HEK293 (cell line): Measurements from ENCODE around the gene KIAA0513.

Source experiments
- BCL11B ChIP-seq: fragments of 450-650 bp; formaldehyde crosslinking; IDR thresholded peaks from 2 replicates; pipeline ENCODE4 v1.5.1; 2016; ENCODE audit warnings: low read depth, missing biosample characterization, missing genetic modification characterization
- FEZF1 ChIP-seq: fragments of 450-650 bp; formaldehyde crosslinking; IDR thresholded peaks from 2 replicates; pipeline ENCODE4 v1.5.1; 2016; ENCODE audit warnings: missing biosample characterization, missing genetic modification characterization
- KLF10 ChIP-seq: fragments of 450-650 bp; IDR thresholded peaks from 2 replicates; pipeline ENCODE4 v1.5.1; 2018; ENCODE audit warnings: missing biosample characterization, mild to moderate bottlenecking, missing genetic modification characterization
- KLF16 ChIP-seq: fragments of 450-650 bp; formaldehyde crosslinking; IDR thresholded peaks from 2 replicates; pipeline ENCODE4 v1.5.1; 2017; ENCODE audit warnings: missing biosample characterization, missing genetic modification characterization
- KLF8 ChIP-seq: fragments of 450-650 bp; formaldehyde crosslinking; IDR thresholded peaks from 2 replicates; pipeline ENCODE4 v1.5.1; 2016; ENCODE audit warnings: missing biosample characterization, missing genetic modification characterization
- KLF9 ChIP-seq: fragments of 450-650 bp; formaldehyde crosslinking; IDR thresholded peaks from 2 replicates; pipeline ENCODE4 v1.5.1; 2016; ENCODE audit warnings: missing biosample characterization, missing genetic modification characterization, low read depth
- SCRT1 ChIP-seq: fragments of 450-650 bp; formaldehyde crosslinking; IDR thresholded peaks from 2 replicates; pipeline ENCODE4 v1.5.1; 2016; ENCODE audit warnings: missing biosample characterization, missing genetic modification characterization, borderline replicate concordance
- SCRT2 ChIP-seq: fragments of 450-650 bp; formaldehyde crosslinking; IDR thresholded peaks from 2 replicates; pipeline ENCODE4 v1.5.1; 2016; ENCODE audit warnings: missing biosample characterization, missing genetic modification characterization
- TCF7L2 ChIP-seq: IDR thresholded peaks from 2 replicates; pipeline ENCODE4 v1.6.1; 2011; ENCODE audit warnings: low read depth, mild to moderate bottlenecking, inconsistent platforms, low read length, moderate library complexity, borderline replicate concordance
- ZNF121 ChIP-seq: fragments of 450-650 bp; formaldehyde crosslinking; IDR thresholded peaks from 2 replicates; pipeline ENCODE4 v1.5.1; 2016; ENCODE audit warnings: missing biosample characterization, missing genetic modification characterization
- ZNF335 ChIP-seq: fragments of 450-650 bp; formaldehyde crosslinking; conservative IDR thresholded peaks from 2 replicates; pipeline ENCODE4 v1.5.1; 2016; ENCODE audit warnings: missing biosample characterization, missing genetic modification characterization
- ZNF341 ChIP-seq: fragments of 450-650 bp; formaldehyde crosslinking; IDR thresholded peaks from 2 replicates; pipeline ENCODE4; 2016; ENCODE audit warnings: low read depth, missing biosample characterization, missing genetic modification characterization
- ZNF366 ChIP-seq: fragments of 450-650 bp; formaldehyde crosslinking; conservative IDR thresholded peaks from 2 replicates; pipeline ENCODE4 v1.5.1; 2016; ENCODE audit warnings: missing biosample characterization, missing genetic modification characterization
- ZNF549 ChIP-seq: fragments of 450-650 bp; IDR thresholded peaks from 2 replicates; pipeline ENCODE4 v1.5.1; 2018; ENCODE audit warnings: missing biosample characterization, missing genetic modification characterization, mild to moderate bottlenecking, inconsistent platforms, moderate library complexity
- ZNF555 ChIP-seq: fragments of 450-650 bp; formaldehyde crosslinking; conservative IDR thresholded peaks from 2 replicates; pipeline ENCODE4 v1.5.1; 2017; ENCODE audit warnings: missing biosample characterization, mild to moderate bottlenecking, missing genetic modification characterization, inconsistent platforms
- ZNF624 ChIP-seq: fragments of 450-650 bp; formaldehyde crosslinking; IDR thresholded peaks from 2 replicates; pipeline ENCODE4 v1.5.1; 2017; ENCODE audit warnings: missing biosample characterization, missing genetic modification characterization
- TF ChIP-seq, protein P1 (sequence below): fragments of 450-650 bp; IDR thresholded peaks from 2 replicates; pipeline ENCODE4 v1.5.1; 2018; ENCODE audit warnings: missing biosample characterization, mild to moderate bottlenecking, missing genetic modification characterization
- TF ChIP-seq, protein P2 (sequence below): fragments of 450-650 bp; formaldehyde crosslinking; IDR thresholded peaks from 2 replicates; pipeline ENCODE4 v1.5.1; 2016; ENCODE audit warnings: missing biosample characterization, missing genetic modification characterization
- TF ChIP-seq, protein P3 (sequence below): fragments of 450-650 bp; formaldehyde crosslinking; IDR thresholded peaks from 2 replicates; pipeline ENCODE4 v1.5.1; 2016; ENCODE audit warnings: missing biosample characterization, missing genetic modification characterization
- TF ChIP-seq, protein P4 (sequence below): fragments of 450-650 bp; formaldehyde crosslinking; IDR thresholded peaks from 2 replicates; pipeline ENCODE4 v1.5.1; 2016; ENCODE audit warnings: missing biosample characterization, missing genetic modification characterization

KIAA0513 gene

DNA sequence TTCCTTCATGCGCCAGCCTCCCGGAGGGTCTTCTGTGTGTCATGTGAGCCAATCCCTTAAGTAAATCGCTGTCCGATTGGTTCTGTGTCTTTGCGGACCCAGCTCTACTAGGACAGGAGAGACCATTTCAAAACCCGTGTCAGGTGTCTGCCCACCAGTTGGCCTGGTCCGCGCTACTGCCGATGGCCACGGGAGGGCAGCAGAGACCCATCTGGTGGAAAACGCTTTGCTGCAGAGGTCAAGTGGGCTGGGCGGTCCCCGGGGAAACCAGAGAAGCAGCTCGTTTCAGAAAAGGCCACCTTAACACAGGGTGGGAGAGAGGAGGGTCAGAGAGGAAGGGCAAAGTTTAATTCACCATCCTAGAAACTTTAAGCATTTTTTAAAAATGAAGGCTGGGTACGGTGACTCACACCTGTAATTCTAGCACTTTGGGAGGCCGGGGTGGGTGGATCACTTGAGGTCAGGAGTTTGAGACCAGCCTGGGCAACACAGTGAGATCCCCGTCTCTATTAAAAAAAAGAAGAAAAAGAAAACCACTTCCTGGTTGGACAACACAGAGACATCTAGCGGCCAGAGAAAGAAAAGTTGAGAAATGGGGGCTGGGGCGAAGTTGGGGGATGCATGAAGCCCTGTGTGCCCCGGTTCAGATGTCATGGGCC, 87.4 kb downstream of the KIAA0513 start (continued):
- TF ChIP-seq SCRT1 (tag by site-specific recombination) (no peak), ZNF555 (tag by site-specific recombination) (no peak), KLF9 (tag by site-specific recombination) (peak; percentile 75), KLF10 (tag by site-specific recombination) (0 out of 2 replicates have a peak, but pooled peaks have one; percentile 35), ZNF366 (tag by site-specific recombination) (no peak), TCF7L2 (no peak), ZNF549 (tag by site-specific recombination) (no peak), ZNF335 (tag by site-specific recombination) (peak; percentile 39), FEZF1 (peak; percentile 11; the same call in 1 of the 2 replicates), ZNF121 (peak; percentile 99), KLF16 (tag by site-specific recombination) (0 out of 2 replicates have a peak, but pooled peaks have one; percentile 51), SCRT2 (tag by site-specific recombination) (peak; percentile 71), ZNF341 (tag by site-specific recombination) (no peak), ZNF624 (tag by site-specific recombination) (no peak), BCL11B (tag by site-specific recombination) (0 out of 2 replicates have a peak, but pooled peaks have one; percentile 58), KLF8 (tag by site-specific recombination) (0 out of 2 replicates have a peak, but pooled peaks have one; percentile 27)
- TF ChIP-seq, protein P1, sequence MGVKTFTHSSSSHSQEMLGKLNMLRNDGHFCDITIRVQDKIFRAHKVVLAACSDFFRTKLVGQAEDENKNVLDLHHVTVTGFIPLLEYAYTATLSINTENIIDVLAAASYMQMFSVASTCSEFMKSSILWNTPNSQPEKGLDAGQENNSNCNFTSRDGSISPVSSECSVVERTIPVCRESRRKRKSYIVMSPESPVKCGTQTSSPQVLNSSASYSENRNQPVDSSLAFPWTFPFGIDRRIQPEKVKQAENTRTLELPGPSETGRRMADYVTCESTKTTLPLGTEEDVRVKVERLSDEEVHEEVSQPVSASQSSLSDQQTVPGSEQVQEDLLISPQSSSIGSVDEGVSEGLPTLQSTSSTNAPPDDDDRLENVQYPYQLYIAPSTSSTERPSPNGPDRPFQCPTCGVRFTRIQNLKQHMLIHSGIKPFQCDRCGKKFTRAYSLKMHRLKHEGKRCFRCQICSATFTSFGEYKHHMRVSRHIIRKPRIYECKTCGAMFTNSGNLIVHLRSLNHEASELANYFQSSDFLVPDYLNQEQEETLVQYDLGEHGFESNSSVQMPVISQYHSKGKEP, result peak; percentile 39; the same call in 1 of the 2 replicates
- TF ChIP-seq, protein P2, sequence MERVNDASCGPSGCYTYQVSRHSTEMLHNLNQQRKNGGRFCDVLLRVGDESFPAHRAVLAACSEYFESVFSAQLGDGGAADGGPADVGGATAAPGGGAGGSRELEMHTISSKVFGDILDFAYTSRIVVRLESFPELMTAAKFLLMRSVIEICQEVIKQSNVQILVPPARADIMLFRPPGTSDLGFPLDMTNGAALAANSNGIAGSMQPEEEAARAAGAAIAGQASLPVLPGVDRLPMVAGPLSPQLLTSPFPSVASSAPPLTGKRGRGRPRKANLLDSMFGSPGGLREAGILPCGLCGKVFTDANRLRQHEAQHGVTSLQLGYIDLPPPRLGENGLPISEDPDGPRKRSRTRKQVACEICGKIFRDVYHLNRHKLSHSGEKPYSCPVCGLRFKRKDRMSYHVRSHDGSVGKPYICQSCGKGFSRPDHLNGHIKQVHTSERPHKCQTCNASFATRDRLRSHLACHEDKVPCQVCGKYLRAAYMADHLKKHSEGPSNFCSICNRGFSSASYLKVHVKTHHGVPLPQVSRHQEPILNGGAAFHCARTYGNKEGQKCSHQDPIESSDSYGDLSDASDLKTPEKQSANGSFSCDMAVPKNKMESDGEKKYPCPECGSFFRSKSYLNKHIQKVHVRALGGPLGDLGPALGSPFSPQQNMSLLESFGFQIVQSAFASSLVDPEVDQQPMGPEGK (tag by site-specific recombination), result peak; percentile 48; the same call in 1 of the 2 replicates
- TF ChIP-seq, protein P3, sequence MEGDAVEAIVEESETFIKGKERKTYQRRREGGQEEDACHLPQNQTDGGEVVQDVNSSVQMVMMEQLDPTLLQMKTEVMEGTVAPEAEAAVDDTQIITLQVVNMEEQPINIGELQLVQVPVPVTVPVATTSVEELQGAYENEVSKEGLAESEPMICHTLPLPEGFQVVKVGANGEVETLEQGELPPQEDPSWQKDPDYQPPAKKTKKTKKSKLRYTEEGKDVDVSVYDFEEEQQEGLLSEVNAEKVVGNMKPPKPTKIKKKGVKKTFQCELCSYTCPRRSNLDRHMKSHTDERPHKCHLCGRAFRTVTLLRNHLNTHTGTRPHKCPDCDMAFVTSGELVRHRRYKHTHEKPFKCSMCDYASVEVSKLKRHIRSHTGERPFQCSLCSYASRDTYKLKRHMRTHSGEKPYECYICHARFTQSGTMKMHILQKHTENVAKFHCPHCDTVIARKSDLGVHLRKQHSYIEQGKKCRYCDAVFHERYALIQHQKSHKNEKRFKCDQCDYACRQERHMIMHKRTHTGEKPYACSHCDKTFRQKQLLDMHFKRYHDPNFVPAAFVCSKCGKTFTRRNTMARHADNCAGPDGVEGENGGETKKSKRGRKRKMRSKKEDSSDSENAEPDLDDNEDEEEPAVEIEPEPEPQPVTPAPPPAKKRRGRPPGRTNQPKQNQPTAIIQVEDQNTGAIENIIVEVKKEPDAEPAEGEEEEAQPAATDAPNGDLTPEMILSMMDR (tag by site-specific recombination), result peak; percentile 89
- TF ChIP-seq, protein P4, sequence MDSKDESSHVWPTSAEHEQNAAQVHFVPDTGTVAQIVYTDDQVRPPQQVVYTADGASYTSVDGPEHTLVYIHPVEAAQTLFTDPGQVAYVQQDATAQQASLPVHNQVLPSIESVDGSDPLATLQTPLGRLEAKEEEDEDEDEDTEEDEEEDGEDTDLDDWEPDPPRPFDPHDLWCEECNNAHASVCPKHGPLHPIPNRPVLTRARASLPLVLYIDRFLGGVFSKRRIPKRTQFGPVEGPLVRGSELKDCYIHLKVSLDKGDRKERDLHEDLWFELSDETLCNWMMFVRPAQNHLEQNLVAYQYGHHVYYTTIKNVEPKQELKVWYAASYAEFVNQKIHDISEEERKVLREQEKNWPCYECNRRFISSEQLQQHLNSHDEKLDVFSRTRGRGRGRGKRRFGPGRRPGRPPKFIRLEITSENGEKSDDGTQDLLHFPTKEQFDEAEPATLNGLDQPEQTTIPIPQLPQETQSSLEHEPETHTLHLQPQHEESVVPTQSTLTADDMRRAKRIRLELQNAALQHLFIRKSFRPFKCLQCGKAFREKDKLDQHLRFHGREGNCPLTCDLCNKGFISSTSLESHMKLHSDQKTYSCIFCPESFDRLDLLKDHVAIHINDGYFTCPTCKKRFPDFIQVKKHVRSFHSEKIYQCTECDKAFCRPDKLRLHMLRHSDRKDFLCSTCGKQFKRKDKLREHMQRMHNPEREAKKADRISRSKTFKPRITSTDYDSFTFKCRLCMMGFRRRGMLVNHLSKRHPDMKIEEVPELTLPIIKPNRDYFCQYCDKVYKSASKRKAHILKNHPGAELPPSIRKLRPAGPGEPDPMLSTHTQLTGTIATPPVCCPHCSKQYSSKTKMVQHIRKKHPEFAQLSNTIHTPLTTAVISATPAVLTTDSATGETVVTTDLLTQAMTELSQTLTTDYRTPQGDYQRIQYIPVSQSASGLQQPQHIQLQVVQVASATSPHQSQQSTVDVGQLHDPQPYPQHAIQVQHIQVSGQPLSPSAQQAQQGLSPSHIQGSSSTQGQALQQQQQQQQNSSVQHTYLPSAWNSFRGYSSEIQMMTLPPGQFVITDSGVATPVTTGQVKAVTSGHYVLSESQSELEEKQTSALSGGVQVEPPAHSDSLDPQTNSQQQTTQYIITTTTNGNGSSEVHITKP (tag by site-specific recombination), result peak; percentile 97
